ENCODE results near the gene ASGR1.

DNA sequence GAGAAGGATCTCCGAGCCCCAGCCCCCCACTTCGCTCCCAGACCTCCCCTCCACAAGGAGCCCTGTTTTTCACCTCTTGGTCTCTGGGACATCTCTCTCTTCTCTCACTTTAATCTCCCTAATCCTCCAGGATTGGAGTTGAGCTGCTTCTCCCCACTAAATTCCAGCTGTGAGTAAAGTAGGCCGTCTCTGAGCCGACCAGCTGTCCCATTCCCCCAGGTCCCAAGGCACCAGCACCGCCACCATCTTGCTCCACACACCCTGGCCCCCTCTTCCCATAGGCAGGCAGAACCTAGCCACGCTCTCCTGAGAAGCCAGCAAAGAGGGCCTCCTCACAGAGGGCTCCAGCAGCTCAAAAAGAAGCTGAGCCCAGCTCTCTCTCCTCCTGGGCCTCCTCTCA is 39.6 kb upstream of the ASGR1 start:
- TF ChIP-seq, protein P1, sequence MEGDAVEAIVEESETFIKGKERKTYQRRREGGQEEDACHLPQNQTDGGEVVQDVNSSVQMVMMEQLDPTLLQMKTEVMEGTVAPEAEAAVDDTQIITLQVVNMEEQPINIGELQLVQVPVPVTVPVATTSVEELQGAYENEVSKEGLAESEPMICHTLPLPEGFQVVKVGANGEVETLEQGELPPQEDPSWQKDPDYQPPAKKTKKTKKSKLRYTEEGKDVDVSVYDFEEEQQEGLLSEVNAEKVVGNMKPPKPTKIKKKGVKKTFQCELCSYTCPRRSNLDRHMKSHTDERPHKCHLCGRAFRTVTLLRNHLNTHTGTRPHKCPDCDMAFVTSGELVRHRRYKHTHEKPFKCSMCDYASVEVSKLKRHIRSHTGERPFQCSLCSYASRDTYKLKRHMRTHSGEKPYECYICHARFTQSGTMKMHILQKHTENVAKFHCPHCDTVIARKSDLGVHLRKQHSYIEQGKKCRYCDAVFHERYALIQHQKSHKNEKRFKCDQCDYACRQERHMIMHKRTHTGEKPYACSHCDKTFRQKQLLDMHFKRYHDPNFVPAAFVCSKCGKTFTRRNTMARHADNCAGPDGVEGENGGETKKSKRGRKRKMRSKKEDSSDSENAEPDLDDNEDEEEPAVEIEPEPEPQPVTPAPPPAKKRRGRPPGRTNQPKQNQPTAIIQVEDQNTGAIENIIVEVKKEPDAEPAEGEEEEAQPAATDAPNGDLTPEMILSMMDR (IDR thresholded peaks at IDR 0.05 in 4 of 5, conservative IDR thresholded peaks at IDR 0.05 in 1 of 5): no peak
- no peak for TF ChIP-seq POLR2A (IDR thresholded peaks at IDR 0.05)

All from gastrocnemius medialis (tissue), 4 donors.